Esophagus muscularis mucosa (tissue), 4 donors: ENCODE measurements around the gene PSEN1.

Source experiments
- EP300 ChIP-seq: sonication (generic); formaldehyde crosslinking; IDR thresholded peaks from one replicate; pipeline ENCODE4 v1.6.1; 2017; ENCODE audit warnings: antibody characterized with exemption
- POLR2A ChIP-seq: fragments of 450-650 bp; IDR thresholded peaks from one replicate; pipeline ENCODE4 v1.6.1; 2017; ENCODE audit warnings: antibody characterized with exemption, moderate library complexity, mild to moderate bottlenecking, low read depth
- TF ChIP-seq, protein P1 (sequence below), 3 experiments: fragments of 200-600 bp in 2 of 3; fragments of 450-650 bp in 1 of 3; sonication (generic) in 2 of 3; IDR thresholded peaks; one replicate each; pipeline ENCODE4 v1.5.1; 2017 to 2019; ENCODE audit warnings: antibody characterized with exemption in 3 of 3, mild to moderate bottlenecking in 2 of 3, moderate library complexity in 1 of 3

DNA sequence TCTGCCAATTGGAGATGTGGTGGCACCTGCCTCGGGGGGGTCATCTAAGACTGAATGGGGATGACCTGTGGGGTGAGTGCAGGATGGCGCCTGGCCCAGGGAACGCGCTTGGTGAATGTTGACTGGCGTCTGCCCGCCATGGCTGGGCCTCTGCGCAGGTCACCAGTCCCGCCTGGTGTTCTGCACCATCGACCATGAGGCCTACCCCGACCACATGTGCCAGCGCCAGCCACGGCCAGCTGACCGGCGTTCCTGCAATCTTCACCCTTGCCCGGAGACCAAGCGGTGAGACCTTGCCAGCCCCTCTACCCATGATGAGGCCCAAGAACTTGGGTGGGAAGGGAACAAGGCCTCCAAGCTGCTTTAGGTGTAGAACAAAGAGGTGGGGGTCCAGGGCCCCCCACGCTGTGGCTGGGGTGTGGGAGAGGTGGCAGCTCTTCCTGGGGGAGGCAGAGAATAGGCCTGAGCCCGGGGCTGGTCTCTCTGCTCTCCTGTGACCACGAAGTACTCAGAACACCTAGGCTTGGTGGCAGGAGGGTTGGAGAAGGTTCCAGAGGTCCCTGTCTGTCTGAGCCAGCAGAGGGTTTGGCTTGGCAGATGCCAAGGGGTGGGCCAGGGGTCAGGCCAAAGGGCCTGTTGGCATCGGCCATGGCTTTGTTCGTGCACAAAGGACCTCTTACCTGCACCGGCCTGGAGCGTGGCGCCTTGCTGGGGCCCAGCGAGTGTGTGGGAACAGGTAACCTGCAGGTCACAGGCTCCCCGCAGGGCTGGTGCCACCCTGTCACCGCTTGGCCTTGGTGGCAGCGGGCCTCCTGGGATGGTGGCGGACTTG is 116.4 kb downstream of the PSEN1 start:
- TF ChIP-seq, protein P1, sequence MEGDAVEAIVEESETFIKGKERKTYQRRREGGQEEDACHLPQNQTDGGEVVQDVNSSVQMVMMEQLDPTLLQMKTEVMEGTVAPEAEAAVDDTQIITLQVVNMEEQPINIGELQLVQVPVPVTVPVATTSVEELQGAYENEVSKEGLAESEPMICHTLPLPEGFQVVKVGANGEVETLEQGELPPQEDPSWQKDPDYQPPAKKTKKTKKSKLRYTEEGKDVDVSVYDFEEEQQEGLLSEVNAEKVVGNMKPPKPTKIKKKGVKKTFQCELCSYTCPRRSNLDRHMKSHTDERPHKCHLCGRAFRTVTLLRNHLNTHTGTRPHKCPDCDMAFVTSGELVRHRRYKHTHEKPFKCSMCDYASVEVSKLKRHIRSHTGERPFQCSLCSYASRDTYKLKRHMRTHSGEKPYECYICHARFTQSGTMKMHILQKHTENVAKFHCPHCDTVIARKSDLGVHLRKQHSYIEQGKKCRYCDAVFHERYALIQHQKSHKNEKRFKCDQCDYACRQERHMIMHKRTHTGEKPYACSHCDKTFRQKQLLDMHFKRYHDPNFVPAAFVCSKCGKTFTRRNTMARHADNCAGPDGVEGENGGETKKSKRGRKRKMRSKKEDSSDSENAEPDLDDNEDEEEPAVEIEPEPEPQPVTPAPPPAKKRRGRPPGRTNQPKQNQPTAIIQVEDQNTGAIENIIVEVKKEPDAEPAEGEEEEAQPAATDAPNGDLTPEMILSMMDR (IDR thresholded peaks at IDR 0.05) = no peak
- TF ChIP-seq POLR2A (no peak), EP300 (no peak)
